Measurements from ENCODE around the gene VWC2L. TPM values are rescaled to one million over a fixed set of nuclear protein-coding genes. Genes with fewer than 3 reads are reported as not detected.
A peak's percentile ranks its signal among the peaks of the same experiment; 100 is the strongest.

The VWC2L gene
- total and polyA plus RNA-seq, 2 of the 4 experiments (the other 2 are of a cell fraction) = not detected

DNA sequence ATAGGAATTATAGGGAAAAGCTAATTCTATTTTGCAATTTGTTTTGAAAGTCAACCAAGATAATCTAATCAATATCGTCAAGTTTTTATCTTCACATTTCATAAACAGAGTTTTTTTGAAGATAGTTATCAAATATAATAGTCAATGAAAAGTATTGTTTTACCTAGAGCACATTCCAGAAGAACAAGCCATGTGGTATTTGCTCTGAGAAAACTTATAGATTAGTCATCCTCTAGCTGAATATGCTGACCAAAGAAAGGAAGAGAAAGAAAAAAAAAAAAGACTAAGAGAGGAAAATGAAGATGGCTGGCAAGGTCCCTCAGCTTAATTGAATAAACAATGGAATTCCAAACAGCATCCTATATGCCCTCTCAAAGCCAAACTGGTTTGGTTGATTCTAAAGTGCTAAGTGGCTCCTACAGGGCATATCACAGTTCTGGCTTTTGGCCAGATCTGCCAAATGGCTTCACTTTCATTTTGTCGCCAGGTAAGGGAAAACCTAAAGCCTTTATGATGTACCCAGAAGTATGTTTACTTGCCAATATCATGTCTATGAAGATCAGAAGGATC, 132.6 kb downstream of the VWC2L start:
- WGBS, 2 experiments (ENCODE audit: extremely low coverage in 2 of 2, insufficient read length in 1 of 2) = no CpG with 5 or more reads among the region's 2 CpGs
- dilution Hi-C loops (cut with HindIII; ENCODE audit: low sequenced_read_pairs, unreplicated experiment) = no loop called here

More for the DNA sequence above, 132.6 kb downstream of the VWC2L start:
- DNase-seq (peak; percentile 66), ATAC-seq (ENCODE audit: low read depth) (peak; percentile 65)
- Histone ChIP-seq H2AK9ac (replicated peaks; ENCODE audit: low read depth, low read length, poor library complexity) (no peak overlapping the region), H3K56ac (ENCODE audit: extremely low read depth, insufficient read depth, low read length) (no peak overlapping the region), H3K18ac (ENCODE audit: low read depth, low read length) (no peak overlapping the region), H2BK120ac (ENCODE audit: low read depth, low read length) (peak overlapping the region; percentile 83), H2BK20ac (ENCODE audit: low read depth, low read length) (peak overlapping the region; percentile 74), H3K14ac (replicated peaks; ENCODE audit: low read depth, low read length) (no peak overlapping the region), H3K9ac (ENCODE audit: low read depth, low read length) (no peak overlapping the region), H4K20me1 (ENCODE audit: insufficient read depth, low read length) (no peaks in the 10 kb centered on the region), H3K23ac (ENCODE audit: low read depth, low read length) (no peak overlapping the region), H4K5ac (ENCODE audit: low read depth, low read length) (no peak overlapping the region; the same call in 1 of the 2 replicates), H4K91ac (ENCODE audit: insufficient read depth, low read depth, low read length) (no peak overlapping the region), H2AFZ (replicated peaks; ENCODE audit: low read length, poor library complexity) (no peak overlapping the region), H2AK5ac (ENCODE audit: low read depth, low read length) (no peak overlapping the region), H3K4ac (ENCODE audit: low read depth, low read length) (peak overlapping the region; percentile 43; the same call in 1 of the 2 replicates), H3K4me3 (ENCODE audit: insufficient read depth, low read depth, low read length) (no peak overlapping the region), H3K4me2 (ENCODE audit: low read depth, low read length) (peak overlapping the region; percentile 45; the same call in 1 of the 2 replicates), H3K79me1 (ENCODE audit: low read depth in 1 of 2, low read length in 2 of 2) (no peaks in the 10 kb centered on the region), H2BK5ac (ENCODE audit: low read depth, low read length, poor library complexity, severe bottlenecking) (peak overlapping the region; percentile 53), H2BK15ac (ENCODE audit: low read depth, low read length) (no peak overlapping the region; the same call in 2 of the 3 replicates), H3K36me3 (ENCODE audit: control insufficient read depth, insufficient read depth, low read length) (no peaks in the 10 kb centered on the region), H3K27me3 (ENCODE audit: control insufficient read depth, insufficient read depth, low read length) (no peaks in the 10 kb centered on the region), H3K9me3 (ENCODE audit: control insufficient read depth, insufficient read depth, low read length) (no peaks in the 10 kb centered on the region), H3K27ac (ENCODE audit: insufficient read depth, low read length) (peak overlapping the region; percentile 37; the same call in 1 of the 2 replicates), H3K9me1 (ENCODE audit: insufficient read depth, low read length) (no peaks in the 10 kb centered on the region), H3K4me1 (ENCODE audit: control insufficient read depth, insufficient read depth, low read length) (peaks cover 6% of the 10 kb centered on the region), H4K8ac (ENCODE audit: low read depth in 2 of 2, low read length in 2 of 2) (0 out of 4 replicates have a peak overlapping the region, but pooled peaks of 1 of the 2 experiments have one; percentile 8)
- TF ChIP-seq FOS (IDR thresholded peaks at IDR 0.05; ENCODE audit: low read depth, low read length) = no peak; the same call in 1 of the 2 replicates
- no peak for TF ChIP-seq POLR2A (IDR thresholded peaks at IDR 0.05; ENCODE audit: low read depth, low read length)
- no peak for TF ChIP-seq CEBPB (IDR thresholded peaks at IDR 0.05; ENCODE audit: low read depth, low read length)
- TF ChIP-seq MAFK (IDR thresholded peaks at IDR 0.05; ENCODE audit: low read depth, low read length) = peak; percentile 58
- POLR2A ChIA-PET (ENCODE audit: unreplicated experiment) = no interaction called here
- BruUV-seq (replicated peaks) = no TSS peak
- CTCF ChIA-PET = interaction anchor here (1.5 kb wide), 1 partner anchor 10 kb away, joined by 3 read pairs; no protein-coding TSS in a partner anchor
- intact Hi-C loops (cut with micrococcal nuclease) = loop anchor here (2.0 kb wide), 1 partner anchor 265 kb away; the partner anchor contains the start of gene BARD1
- in situ Hi-C loops (cut with MboI; ENCODE audit: low sequenced_read_pairs) = no loop called here

Data from IMR-90 (cell line).